Hippocampal formation (tissue), 2 donors: ENCODE results near the gene PCSK7.
A peak's percentile ranks its signal among the peaks of the same experiment; 100 is the strongest.
"Not testable (repeated sequence)": the region's sequence is repeated elsewhere in the genome, so short reads cannot be mapped to it uniquely, and the experiment has no call there.

Experiments used
- DNase-seq, 2 donors: peaks; one replicate each; lab custom pipeline; 2025; lab: John Stamatoyannopoulos, UW

Gene PCSK7, protein sequence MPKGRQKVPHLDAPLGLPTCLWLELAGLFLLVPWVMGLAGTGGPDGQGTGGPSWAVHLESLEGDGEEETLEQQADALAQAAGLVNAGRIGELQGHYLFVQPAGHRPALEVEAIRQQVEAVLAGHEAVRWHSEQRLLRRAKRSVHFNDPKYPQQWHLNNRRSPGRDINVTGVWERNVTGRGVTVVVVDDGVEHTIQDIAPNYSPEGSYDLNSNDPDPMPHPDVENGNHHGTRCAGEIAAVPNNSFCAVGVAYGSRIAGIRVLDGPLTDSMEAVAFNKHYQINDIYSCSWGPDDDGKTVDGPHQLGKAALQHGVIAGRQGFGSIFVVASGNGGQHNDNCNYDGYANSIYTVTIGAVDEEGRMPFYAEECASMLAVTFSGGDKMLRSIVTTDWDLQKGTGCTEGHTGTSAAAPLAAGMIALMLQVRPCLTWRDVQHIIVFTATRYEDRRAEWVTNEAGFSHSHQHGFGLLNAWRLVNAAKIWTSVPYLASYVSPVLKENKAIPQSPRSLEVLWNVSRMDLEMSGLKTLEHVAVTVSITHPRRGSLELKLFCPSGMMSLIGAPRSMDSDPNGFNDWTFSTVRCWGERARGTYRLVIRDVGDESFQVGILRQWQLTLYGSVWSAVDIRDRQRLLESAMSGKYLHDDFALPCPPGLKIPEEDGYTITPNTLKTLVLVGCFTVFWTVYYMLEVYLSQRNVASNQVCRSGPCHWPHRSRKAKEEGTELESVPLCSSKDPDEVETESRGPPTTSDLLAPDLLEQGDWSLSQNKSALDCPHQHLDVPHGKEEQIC

DNA sequence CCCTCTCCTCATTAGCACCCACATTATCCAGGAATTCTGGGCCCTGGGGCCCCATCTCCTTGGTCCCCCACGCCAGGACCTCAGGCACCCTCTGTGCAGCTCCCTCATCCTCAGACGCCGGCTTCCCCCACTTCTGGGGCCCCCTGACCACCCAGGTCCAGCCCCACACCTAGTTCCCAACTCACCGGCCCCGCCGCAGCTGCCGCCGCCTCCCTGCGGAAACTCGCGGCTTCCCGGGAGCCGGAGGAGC is at the start of gene PCSK7:
Gene PCSK7 (minus strand): TSS at position 232 of the 250 bp plus-strand sequence. CDS start 2,229 bp downstream, outside the sequence.
- no peak for DNase-seq

DNA sequence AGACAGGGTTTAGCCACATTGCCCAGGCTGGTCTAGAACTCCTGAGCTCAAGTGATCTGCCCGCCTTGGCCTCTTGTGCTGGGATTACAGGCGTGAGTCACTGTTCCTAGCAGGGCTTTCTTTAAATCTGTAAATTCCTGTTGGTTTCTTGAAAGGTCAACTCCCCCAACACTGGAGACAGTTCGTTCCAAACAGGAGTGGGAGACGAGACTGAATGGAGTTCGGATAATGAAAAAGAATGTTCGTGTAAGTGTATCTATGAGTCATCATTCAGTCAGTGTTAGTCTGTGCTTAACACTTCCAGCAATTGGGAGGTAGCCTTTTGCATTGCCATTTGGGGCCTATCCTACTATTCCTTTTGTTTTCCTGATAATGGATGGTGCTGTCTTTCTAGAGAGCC is 49.3 kb upstream of the PCSK7 start:
- DNase-seq, result no peak

DNA sequence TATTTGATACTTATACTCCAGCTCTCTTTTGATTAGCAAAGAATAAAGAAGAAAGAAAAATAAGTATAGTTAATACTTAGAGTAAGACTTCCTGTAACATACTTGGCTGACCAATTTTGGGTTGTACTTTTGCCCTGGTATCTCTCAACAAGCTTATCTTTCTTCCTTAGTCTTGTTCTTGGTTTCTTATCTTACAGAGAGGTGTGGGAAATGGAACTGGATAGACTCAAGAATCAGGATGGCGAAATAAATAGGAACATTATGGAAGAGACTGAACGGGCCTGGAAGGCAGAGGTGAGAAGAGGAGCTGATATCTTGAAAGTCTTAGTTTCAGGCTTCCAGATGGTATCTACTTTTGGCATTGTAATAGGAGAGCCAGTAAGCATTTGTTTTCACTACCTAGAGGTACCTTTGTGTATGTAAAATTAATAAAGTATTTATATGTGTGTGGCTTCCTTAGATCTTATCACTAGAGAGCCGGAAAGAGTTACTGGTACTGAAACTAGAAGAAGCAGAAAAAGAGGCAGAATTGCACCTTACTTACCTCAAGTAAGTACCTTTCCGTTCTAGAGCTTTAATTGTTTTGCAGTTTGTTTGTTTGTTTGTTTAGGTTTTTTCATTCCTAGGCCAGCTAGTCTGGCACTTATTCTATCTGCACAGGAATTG is 48.0 kb upstream of the PCSK7 start:
- no peak for DNase-seq

DNA sequence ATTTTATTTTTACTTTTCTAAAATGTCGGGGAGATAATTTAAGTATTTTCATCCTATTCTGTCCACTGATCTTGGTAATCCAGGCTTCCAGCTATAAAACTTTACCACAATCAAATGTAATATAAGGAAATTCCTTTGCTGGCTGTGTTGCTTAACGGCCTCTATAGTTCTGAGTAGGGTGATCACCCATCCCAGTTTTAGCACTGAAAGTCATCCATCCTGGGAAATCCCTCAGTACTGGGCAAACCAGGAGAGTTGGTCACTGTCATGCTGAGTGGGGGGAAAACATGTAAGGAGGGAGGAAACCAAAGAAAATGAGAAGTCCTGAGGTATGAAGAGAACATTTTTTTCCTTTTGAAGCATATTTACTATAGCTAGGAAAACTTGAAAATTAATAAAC is 46.5 kb upstream of the PCSK7 start:
- no peak for DNase-seq

DNA sequence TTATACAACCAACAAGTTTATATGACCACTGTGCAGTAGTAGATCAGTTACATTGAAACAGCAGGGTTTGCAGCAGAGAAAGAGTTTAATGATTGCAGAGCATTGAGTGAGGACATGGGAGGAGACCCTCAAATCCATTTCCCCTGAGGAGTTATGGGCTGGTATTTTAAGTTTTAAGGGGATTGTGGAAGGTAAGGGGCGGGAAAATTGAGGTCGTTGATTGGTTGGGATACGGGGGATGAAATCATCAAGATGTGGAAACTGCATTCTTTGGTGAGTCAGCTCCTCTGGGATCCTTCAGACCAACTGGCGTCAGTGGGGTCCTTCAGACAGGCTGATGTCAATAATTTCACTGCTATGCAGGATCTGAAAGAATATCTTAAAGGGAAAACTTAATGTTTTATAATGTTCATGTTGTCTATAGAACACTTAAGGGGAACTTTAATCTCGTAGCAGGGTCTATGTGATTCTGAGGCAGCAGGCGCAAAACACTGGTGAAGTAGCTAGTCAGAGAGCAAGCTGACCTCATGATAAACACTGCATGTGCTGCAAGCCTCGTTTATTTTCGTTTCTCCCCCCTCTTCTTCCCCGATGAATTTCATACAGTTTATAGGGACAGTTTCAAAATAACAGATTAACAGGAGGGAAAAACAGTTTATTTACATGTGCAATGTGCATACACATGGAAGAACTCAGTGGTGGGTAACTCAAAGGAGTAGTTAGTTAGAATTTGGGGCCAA is 41.8 kb upstream of the PCSK7 start:
- DNase-seq, result no peak

DNA sequence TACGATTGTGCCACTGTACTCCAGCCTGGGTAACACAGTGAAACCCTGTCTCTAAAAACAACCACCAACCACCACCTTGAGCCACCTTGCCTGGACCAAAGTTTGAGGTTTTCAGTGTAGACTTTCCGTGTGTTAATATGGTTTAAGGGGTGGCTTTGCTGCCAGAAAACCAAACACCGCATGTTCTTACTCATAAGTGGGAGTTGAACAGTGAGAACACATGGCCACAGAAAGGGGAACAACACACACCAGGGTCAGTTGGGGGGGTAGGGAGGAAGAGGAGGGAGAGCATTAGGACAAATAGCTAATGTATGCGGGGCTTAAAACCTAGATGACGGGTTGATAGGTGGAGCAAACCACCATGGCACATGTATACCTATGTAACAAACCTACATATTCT is 40.3 kb upstream of the PCSK7 start:
- not testable (repeated sequence) for DNase-seq

DNA sequence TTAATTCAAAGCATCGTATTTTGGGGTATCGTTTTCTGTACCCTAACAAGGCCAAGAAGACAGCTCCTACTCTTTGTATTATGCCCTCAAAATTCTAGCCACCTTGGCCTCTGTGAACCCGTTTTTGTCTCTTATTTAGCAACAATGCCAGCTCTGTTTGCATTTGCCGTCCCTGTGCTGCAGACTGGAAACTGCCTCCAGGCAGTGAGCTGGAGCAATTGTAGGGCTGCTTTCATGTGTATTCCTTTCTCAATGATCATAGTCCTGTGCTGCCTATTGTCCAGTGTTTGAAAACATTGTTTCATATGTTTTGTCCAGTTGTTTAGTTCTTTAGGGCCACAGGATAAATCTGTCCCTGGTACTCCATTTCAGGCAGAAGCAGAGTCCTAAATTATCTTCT is 39.3 kb upstream of the PCSK7 start:
- DNase-seq, result no peak

DNA sequence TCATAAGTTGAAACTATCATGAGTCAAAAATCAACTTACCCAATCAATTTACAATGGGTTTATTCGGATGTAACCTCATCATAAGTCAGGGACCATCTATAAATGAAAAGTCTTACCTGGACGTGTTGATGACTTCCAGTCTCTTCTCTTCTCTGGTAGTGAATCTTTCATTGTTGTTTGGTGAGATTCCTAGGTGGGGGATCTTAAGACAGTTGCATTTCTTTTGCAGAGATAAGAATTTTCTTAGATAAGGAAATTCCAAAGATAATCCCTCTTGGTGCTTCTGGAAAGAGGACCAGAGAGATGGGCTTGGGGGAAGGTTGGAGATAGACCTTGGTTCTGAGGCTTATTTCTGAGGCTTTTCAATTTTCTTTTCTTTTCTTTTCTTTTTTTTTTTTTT is 38.0 kb upstream of the PCSK7 start:
- no peak for DNase-seq

DNA sequence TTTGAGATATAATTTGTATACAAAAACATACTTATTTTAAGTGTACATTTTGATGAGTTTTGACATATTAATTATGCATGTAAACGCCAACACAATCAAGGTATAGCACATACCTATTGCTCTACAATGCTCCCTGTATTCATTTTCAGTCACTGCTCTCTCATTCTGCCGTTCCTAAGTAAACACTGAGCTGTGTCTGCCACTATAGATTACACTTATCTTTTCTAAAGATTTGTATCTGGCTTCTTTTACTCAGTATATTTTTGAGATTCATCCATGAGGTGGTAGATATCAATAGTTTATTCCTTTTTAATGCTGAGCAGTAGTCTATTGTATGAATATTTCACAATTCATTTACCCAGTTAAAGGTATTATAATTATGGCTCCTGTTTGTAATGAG is 33.9 kb upstream of the PCSK7 start:
- no peak for DNase-seq

DNA sequence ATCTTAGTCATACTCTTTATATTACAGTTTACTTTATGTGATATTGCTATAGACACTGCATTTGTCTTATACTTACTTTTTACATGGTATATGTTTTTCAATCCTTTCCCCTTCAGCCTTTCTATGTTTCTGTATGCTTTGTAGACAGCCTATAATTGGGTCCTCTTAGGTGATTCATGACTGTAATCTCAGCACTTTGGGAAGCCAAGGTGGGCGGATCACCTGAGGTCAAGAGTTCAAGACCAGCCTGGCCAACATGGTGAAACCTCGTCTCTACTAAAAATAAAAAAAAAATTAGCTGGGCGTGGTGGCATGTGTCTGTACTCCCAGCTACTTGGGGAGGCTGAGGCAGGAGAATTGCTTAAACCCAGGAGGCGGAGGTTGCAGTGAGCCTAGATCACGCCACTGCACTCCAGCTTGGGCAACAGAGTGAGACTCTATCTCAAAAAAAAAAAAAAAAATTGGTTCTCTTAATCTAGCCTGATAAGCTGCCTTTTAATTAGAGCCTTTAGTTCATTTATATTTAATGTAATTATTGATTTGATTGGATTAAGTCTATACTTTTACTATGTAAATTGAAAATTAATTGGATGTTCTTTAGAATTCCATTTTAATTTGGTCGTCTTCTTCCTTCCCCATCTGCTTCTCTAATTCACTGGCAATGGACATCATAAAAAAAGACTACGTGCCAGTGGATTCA is 32.9 kb upstream of the PCSK7 start:
- not testable (repeated sequence) for DNase-seq

DNA sequence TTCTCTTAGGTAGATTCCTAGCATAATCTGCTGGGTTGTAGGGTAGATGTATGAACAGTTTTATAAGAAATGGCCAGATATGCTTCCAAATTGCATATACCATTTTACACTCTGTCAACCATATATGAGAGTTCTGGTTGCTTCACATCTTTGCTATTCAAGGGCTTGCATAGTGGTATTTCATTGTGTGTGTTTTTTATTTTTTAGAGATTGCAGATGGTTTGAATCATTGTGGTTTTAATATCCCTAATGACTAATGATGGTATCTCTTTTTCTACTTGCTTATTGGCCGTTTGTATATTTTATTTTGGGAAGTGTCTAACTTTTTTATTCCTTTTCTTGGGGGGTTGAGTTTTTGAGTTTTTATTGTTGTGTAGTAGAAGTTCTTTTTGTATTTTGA is 27.5 kb upstream of the PCSK7 start:
- DNase-seq, result no peak

DNA sequence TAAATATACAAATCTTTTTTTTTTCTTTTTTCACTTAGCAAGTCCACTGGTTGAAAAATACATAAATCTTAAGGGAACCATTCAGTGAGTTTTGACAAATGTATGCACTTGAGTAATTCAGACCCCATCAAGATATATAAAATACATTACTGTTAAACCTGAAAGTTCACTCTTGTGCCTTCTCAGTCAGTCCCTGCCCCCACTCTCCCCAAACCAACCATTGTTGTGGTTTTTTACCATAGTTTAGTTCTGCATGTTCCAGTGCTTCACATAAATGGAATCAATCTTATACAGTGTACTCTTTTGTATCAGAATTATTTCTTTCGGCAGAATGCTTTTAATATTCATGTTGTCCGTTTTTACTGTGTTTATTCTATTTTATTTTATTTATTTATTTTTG is 26.7 kb upstream of the PCSK7 start:
- DNase-seq, result no peak

DNA sequence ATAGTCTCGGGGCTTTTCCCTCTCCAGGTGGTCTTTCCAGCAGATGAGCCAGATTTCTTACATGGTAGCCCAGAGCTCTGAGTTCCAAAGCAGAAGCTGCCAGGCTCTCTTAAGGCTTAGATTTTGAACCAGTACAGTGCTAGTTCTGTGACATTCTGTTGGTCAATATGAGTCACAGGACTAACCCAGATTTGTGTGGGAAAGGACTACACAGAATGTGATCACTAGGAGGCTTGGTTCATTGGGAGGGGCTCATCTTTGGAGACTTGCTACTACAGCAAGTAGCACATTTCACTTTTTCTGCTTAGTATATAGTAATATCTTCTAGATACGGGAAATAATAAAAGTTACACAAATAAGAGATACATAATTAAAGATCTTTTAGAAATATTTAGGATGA is 24.7 kb upstream of the PCSK7 start:
- no peak for DNase-seq

DNA sequence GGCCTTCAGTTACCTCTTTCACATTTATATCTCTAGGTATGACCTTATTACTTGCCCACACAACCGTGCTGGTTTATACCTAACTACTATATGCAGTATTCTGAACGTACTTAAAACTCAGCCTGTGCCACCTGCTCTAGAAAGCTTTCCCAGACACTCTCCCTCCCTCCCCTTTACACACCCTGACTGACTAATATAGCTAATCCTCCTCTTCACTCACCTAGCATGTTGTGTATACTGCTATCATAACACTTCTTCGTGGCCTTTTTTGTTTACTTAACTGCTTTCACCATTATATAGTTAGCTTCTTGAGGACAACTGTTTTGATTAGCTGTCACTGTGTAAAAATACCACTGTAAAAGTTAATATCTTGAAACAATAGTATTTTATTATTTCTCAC is 24.1 kb upstream of the PCSK7 start:
- DNase-seq, result no peak

DNA sequence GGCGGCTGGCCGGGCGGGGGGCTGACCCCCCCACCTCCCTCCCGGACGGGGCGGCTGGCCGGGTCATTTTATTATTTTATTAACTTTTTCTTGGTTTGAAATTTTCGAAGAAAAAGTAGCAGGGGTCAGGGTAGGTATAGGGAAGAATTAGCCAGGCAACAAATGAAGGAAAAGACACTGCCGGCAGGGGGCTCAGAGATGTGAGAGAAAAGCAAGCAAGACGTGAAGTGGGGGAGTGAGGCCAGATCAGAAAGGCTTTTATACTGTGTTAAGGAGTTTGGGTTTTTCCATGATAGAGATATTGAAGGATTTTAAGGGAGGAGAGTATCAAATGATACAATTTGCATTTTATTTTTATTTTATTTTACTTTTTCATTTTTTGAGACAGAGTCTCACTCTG is 19.6 kb upstream of the PCSK7 start:
- no peak for DNase-seq

DNA sequence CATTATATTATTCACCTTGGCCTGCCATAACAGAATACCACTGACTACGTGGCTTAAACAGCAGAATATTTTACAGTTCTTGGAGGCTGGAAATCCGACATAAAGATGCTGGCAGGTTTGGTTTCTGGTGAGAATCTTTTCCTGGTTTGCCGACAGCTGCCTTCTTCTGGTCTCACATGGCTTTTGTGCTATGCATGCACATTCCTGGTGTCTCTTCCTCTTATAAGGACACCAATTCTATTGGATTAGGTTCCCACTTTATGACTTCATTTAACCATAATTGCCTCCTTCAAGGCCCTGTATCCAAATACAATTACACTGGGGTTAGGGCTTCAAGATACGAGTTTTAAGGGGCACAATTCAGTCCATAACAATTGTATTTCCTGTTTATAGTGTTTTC is 17.7 kb upstream of the PCSK7 start:
- DNase-seq, result no peak

DNA sequence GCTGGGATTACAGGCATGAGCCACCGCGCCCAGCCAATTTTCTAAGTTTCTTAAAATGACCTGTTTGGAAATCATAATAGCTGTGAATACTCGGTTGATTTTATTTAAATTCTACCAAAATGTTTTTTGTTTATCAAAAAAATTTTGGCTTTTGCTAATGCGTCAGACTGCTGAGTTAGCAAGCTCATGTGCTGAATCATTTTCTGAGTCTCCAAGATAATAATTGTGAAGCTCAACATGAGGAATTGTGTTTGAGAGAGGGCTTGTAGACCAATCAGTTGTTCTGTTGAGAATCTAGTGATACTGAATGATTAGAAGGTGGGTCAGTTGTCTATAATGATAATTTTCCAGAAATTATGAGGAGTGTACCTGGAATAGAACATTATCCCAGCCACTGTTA is 16.5 kb upstream of the PCSK7 start:
- no peak for DNase-seq

DNA sequence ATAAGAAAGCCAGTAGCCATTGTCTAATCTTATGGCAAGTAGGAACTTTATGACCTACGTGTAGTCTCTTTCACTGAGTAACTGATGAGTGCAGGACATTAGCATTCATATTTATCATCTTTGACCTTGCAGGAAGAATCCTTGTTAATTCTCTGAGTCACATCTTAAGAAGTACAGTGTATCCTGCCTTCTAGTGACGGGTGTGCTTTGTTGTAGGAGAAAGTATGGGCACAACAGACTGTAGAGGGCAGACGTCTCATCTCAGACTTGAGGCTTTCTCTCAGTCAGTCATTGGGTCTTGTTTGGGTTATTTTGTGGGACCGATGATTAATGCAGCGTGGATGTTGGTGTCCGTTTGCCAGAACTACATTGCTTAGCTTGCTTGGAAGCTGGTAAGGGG is 7.4 kb upstream of the PCSK7 start:
- no peak for DNase-seq

DNA sequence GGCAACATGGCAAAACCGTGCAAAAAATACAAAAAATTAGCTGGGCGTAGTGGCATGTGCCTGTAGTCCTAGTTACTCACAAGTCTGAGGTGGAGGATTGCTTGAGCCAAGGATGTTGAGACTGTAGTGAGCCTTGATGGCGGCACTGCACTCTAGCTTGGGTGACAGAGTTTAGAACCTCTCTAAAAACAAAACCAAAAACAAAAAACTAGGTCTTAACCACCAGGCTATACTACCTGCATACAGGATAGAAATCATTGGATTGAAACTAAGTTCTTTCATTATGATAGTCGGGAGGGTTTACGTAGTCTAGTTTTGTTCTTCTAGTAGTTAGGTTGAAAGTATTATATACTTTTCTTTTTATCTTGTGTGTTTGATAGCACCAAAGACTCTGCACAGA is 6.3 kb upstream of the PCSK7 start:
- DNase-seq, result no peak

DNA sequence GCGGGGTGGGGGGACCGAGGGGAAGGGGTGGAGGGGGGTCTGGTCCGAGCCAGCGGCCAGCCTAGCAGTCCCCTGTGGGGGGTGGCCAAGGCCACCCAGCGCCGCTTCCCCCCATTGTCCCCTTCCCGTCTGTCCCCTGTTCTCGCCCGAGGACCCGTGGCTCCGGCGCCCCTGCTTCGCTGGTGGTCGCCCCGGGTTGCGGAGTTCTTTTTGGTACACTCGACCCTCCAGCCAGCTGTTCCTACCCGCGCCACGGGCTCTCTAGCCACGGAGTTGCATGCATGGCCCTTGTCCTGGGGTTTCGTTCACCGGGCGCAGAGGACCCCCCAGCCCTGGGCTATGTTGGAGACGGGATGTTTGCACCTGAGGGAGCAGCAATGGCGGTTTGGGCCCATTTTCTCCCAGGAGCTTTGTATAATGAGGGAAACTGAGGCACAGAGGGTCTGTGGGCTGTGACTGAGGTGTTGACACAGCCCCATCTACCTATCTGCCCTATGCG is 1.1 kb upstream of the PCSK7 start:
- no peak for DNase-seq

DNA sequence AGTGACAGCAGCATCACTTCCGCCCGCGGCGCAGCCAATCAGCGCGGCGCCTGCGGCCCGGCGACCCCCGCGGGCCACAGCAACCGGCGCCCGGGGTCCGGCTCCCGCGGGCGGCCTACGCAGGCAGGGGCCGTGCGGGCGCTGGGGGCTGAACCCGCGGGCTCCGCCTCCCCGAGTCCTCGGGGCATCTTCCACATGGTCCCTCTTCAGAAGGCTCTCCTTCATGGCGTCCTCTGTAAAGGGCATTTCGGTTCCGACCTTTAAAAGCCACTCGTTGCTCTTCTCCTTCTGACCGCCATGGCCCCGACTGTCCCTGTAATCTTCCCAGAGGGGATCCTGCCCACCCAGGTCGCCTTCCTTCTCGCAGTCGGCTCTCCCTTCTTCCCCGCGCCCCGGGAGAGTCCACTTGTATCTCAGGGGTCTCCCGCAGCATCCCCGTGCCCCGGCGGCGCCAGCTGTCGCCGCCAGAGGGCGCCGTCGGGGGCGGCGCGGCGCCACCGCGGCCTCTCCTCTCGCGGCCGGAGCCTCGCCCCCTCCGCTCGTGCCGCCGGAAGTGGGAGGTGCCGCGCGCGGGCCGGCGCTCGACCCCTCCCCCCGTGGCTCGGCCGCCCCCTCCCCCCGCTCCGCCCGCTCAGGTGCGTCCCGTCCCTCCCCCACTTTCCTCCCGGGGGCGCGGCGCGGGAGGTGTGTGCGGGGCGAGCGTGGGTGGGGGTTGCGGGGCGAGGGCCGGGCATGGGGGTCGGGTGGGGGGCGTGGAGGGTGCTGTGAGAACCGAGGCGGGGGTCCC is 412 bp upstream of the PCSK7 start, which contains the start of gene RNF214:
Gene RNF214 (plus strand): TSS at position 580 of the 787 bp plus-strand sequence. CDS start 1,602 bp downstream, outside the sequence.
- peak; percentile 69 to 77 for DNase-seq
